Activated CD4-positive, alpha-beta T cell treated with anti-CD3 and anti-CD28 coated beads, Interleukin-2, amount 10 ng/mL, durations not matched to agents 7 days and 5 days (primary cell): ENCODE results near the gene PKIB. TPM values are rescaled to one million over a fixed set of nuclear protein-coding genes. Genes with fewer than 3 reads are reported as not detected.
A peak's percentile ranks its signal among the peaks of the same experiment; 100 is the strongest.
"Not testable (repeated sequence)": the region's sequence is repeated elsewhere in the genome, so short reads cannot be mapped to it uniquely, and the experiment has no call there.

ENCODE experiments used
- CTCF ChIA-PET: fragments of 350-600 bp; sonication (Branson Sonifier 250); formaldehyde crosslinking; loops from one replicate; lab custom pipeline; 2021; ENCODE audit warnings: antibody characterized with exemption; lab: Charles Lee
- POLR2A ChIA-PET: fragments of 350-600 bp; sonication (Branson Sonifier 250); formaldehyde crosslinking; loops from one replicate; lab custom pipeline; 2021; ENCODE audit warnings: antibody characterized with exemption; lab: Charles Lee
- DNase-seq: peaks from one replicate; pipeline ENCODE4 v3.0.0-alpha.2; 2020
- H3K27ac Mint-ChIP-seq: one replicate; pipeline ENCODE4 v1.8.0; 2021; ENCODE audit warnings: mild to moderate bottlenecking, moderate library complexity, mixed read lengths
- H3K27me3 Mint-ChIP-seq: one replicate; pipeline ENCODE4 v1.8.0; 2021; ENCODE audit warnings: mixed read lengths
- H3K36me3 Mint-ChIP-seq: one replicate; pipeline ENCODE4 v1.8.0; 2021; ENCODE audit warnings: low read depth, mixed read lengths
- H3K4me1 Mint-ChIP-seq: one replicate; pipeline ENCODE4 v1.8.0; 2021; ENCODE audit warnings: mixed read lengths
- H3K4me3 Mint-ChIP-seq: one replicate; pipeline ENCODE4 v1.8.0; 2021; ENCODE audit warnings: mild to moderate bottlenecking, moderate library complexity, mixed read lengths
- H3K9me3 Mint-ChIP-seq: one replicate; pipeline ENCODE4 v1.8.0; 2021; ENCODE audit warnings: mixed read lengths
- total RNA-seq, 2 experiments: library from RNA; stranded (reverse); gene quantifications; one replicate each; pipeline ENCODE4 v1.2.3, GENCODE V29; 2021

The PKIB gene
- total RNA-seq, 2 experiments from 2014 or later = 1.2 to 1.3 TPM

GRCh38 chr6:122598295-122598694 is 11.9 kb upstream of the PKIB start:
- POLR2A ChIA-PET, H3K27me3 Mint-ChIP-seq, CTCF ChIA-PET, H3K4me3 Mint-ChIP-seq, DNase-seq, H3K36me3 Mint-ChIP-seq, H3K4me1 Mint-ChIP-seq, H3K27ac Mint-ChIP-seq: not testable (repeated sequence)
- peaks cover 11% of the 10 kb centered on the region for H3K9me3 Mint-ChIP-seq

GRCh38 chr6:122604676-122605075 is 5.5 kb upstream of the PKIB start:
- H3K27ac Mint-ChIP-seq = no peak overlapping the region
- peaks cover 13% of the 10 kb centered on the region for H3K27me3 Mint-ChIP-seq
- H3K4me1 Mint-ChIP-seq = peaks cover 4% of the 10 kb centered on the region
- no peak overlapping the region for H3K4me3 Mint-ChIP-seq
- ChIA-PET POLR2A (no interaction called here), CTCF (no interaction called here)
- no peaks in the 10 kb centered on the region for H3K9me3 Mint-ChIP-seq
- H3K36me3 Mint-ChIP-seq = no peaks in the 10 kb centered on the region
- DNase-seq = no peak

GRCh38 chr6:122610690-122611455 is 668 bp downstream of the PKIB start:
- Mint-ChIP-seq H3K4me1 (peaks cover 17% of the 10 kb centered on the region), H3K27me3 (peaks cover 42% of the 10 kb centered on the region), H3K4me3 (peak overlapping the region; percentile 71), H3K36me3 (no peaks in the 10 kb centered on the region), H3K9me3 (no peaks in the 10 kb centered on the region), H3K27ac (peak overlapping the region; percentile 33)
- peak; percentile 5 for DNase-seq
- CTCF ChIA-PET = interaction anchor here (1.1 kb wide), 1 partner anchor 80 kb away, joined by 3 read pairs; no protein-coding TSS in a partner anchor
- POLR2A ChIA-PET = no interaction called here

- H3K27me3 Mint-ChIP-seq = peaks cover 39% of the 10 kb centered on the region
- CTCF ChIA-PET = no interaction called here
Observed at GRCh38 chr6:122612838-122613237, 2.6 kb downstream of the PKIB start.

GRCh38 chr6:122614303-122614702 is 4.1 kb downstream of the PKIB start:
- no peak overlapping the region for H3K27ac Mint-ChIP-seq
- no peak for DNase-seq
- H3K36me3 Mint-ChIP-seq = no peaks in the 10 kb centered on the region
- H3K4me1 Mint-ChIP-seq = peaks cover 16% of the 10 kb centered on the region
- ChIA-PET CTCF (no interaction called here), POLR2A (no interaction called here)
- no peak overlapping the region for H3K4me3 Mint-ChIP-seq
- peaks cover 37% of the 10 kb centered on the region for H3K27me3 Mint-ChIP-seq
- H3K9me3 Mint-ChIP-seq = no peaks in the 10 kb centered on the region

More at GRCh38 chr6:122612838-122613237, 2.6 kb downstream of the PKIB start:
- Mint-ChIP-seq H3K9me3 (no peaks in the 10 kb centered on the region), H3K4me1 (peaks cover 17% of the 10 kb centered on the region), H3K4me3 (no peak overlapping the region), H3K27ac (no peak overlapping the region), H3K36me3 (no peaks in the 10 kb centered on the region)
- POLR2A ChIA-PET = no interaction called here
- no peak for DNase-seq

GRCh38 chr6:122615409-122615808 is 5.2 kb downstream of the PKIB start:
- Mint-ChIP-seq H3K27me3 (peaks cover 31% of the 10 kb centered on the region), H3K9me3 (no peaks in the 10 kb centered on the region), H3K4me1 (peaks cover 8% of the 10 kb centered on the region), H3K27ac (no peak overlapping the region), H3K36me3 (no peaks in the 10 kb centered on the region), H3K4me3 (no peak overlapping the region)
- ChIA-PET CTCF (no interaction called here), POLR2A (no interaction called here)
- DNase-seq = no peak

- POLR2A ChIA-PET = no interaction called here
- peaks cover 19% of the 10 kb centered on the region for H3K27me3 Mint-ChIP-seq
- DNase-seq = no peak
- no peak overlapping the region for H3K27ac Mint-ChIP-seq
- no peaks in the 10 kb centered on the region for H3K9me3 Mint-ChIP-seq
- H3K4me3 Mint-ChIP-seq = no peak overlapping the region
- no peaks in the 10 kb centered on the region for H3K4me1 Mint-ChIP-seq
- CTCF ChIA-PET = no interaction called here
- no peaks in the 10 kb centered on the region for H3K36me3 Mint-ChIP-seq
Observed at GRCh38 chr6:122616877-122617276, 6.7 kb downstream of the PKIB start.

GRCh38 chr6:122619309-122619708 is 9.1 kb downstream of the PKIB start:
- Mint-ChIP-seq H3K36me3 (no peaks in the 10 kb centered on the region), H3K4me1 (no peaks in the 10 kb centered on the region), H3K27me3 (peaks cover 11% of the 10 kb centered on the region), H3K4me3 (no peak overlapping the region), H3K27ac (no peak overlapping the region), H3K9me3 (no peaks in the 10 kb centered on the region)
- CTCF ChIA-PET = no interaction called here
- no peak for DNase-seq
- POLR2A ChIA-PET = no interaction called here

GRCh38 chr6:122620428-122620827 is 10.2 kb downstream of the PKIB start:
- CTCF ChIA-PET = no interaction called here
- H3K27ac Mint-ChIP-seq = no peak overlapping the region
- no peak for DNase-seq
- H3K4me1 Mint-ChIP-seq = no peaks in the 10 kb centered on the region
- H3K9me3 Mint-ChIP-seq = no peaks in the 10 kb centered on the region
- H3K4me3 Mint-ChIP-seq = no peak overlapping the region
- no peaks in the 10 kb centered on the region for H3K36me3 Mint-ChIP-seq
- H3K27me3 Mint-ChIP-seq = peaks cover 8% of the 10 kb centered on the region
- POLR2A ChIA-PET = no interaction called here

GRCh38 chr6:122620902-122621301 is 10.7 kb downstream of the PKIB start:
- peaks cover 6% of the 10 kb centered on the region for H3K27me3 Mint-ChIP-seq
- DNase-seq = no peak
- no peak overlapping the region for H3K4me3 Mint-ChIP-seq
- no peaks in the 10 kb centered on the region for H3K36me3 Mint-ChIP-seq
- H3K4me1 Mint-ChIP-seq = no peaks in the 10 kb centered on the region
- POLR2A ChIA-PET = no interaction called here
- H3K9me3 Mint-ChIP-seq = no peaks in the 10 kb centered on the region
- H3K27ac Mint-ChIP-seq = no peak overlapping the region
- CTCF ChIA-PET = no interaction called here

- POLR2A ChIA-PET = no interaction called here
- no peaks in the 10 kb centered on the region for H3K36me3 Mint-ChIP-seq
- no peak overlapping the region for H3K27ac Mint-ChIP-seq
- H3K9me3 Mint-ChIP-seq = no peaks in the 10 kb centered on the region
- peaks cover 6% of the 10 kb centered on the region for H3K27me3 Mint-ChIP-seq
- H3K4me1 Mint-ChIP-seq = no peaks in the 10 kb centered on the region
- CTCF ChIA-PET = no interaction called here
- DNase-seq = no peak
- no peak overlapping the region for H3K4me3 Mint-ChIP-seq
Observed at GRCh38 chr6:122621638-122622037, 11.4 kb downstream of the PKIB start.

GRCh38 chr6:122622479-122622878 is 12.3 kb downstream of the PKIB start:
- Mint-ChIP-seq H3K4me3 (no peak overlapping the region), H3K27ac (no peak overlapping the region), H3K36me3 (no peaks in the 10 kb centered on the region), H3K27me3 (peaks cover 6% of the 10 kb centered on the region), H3K4me1 (no peaks in the 10 kb centered on the region), H3K9me3 (no peaks in the 10 kb centered on the region)
- DNase-seq = no peak
- ChIA-PET POLR2A (no interaction called here), CTCF (no interaction called here)

GRCh38 chr6:122623279-122623678 is 13.1 kb downstream of the PKIB start:
- H3K9me3 Mint-ChIP-seq = no peaks in the 10 kb centered on the region
- H3K27me3 Mint-ChIP-seq = peaks cover 3% of the 10 kb centered on the region
- H3K4me1 Mint-ChIP-seq = no peaks in the 10 kb centered on the region
- ChIA-PET CTCF (no interaction called here), POLR2A (no interaction called here)
- H3K36me3 Mint-ChIP-seq = no peaks in the 10 kb centered on the region
- H3K4me3 Mint-ChIP-seq = no peak overlapping the region
- DNase-seq = no peak
- no peak overlapping the region for H3K27ac Mint-ChIP-seq

GRCh38 chr6:122624853-122625252 is 14.6 kb downstream of the PKIB start:
- no peaks in the 10 kb centered on the region for H3K9me3 Mint-ChIP-seq
- ChIA-PET POLR2A (no interaction called here), CTCF (no interaction called here)
- H3K4me3 Mint-ChIP-seq = no peak overlapping the region
- no peaks in the 10 kb centered on the region for H3K4me1 Mint-ChIP-seq
- no peaks in the 10 kb centered on the region for H3K36me3 Mint-ChIP-seq
- peaks cover 3% of the 10 kb centered on the region for H3K27me3 Mint-ChIP-seq
- H3K27ac Mint-ChIP-seq = no peak overlapping the region
- no peak for DNase-seq
